K562 (cell line): ENCODE measurements around the gene UBAP2.

Source experiments
- ARID2 ChIP-seq: fragments of 450-650 bp; IDR thresholded peaks from 2 replicates; pipeline ENCODE4 v1.6.1; 2017; ENCODE audit warnings: antibody characterized with exemption, mild to moderate bottlenecking
- DMBX1 ChIP-seq: fragments of 250-450 bp; sonication (Bioruptor Pico); IDR thresholded peaks from 2 replicates; pipeline ENCODE4 v1.8.0; 2022; ENCODE audit warnings: inconsistent platforms, mild to moderate bottlenecking, moderate library complexity, borderline replicate concordance
- FOXK1 ChIP-seq: sonication (generic); formaldehyde crosslinking; IDR thresholded peaks from 2 replicates; pipeline ENCODE4 v1.8.0; 2022; ENCODE audit warnings: missing genetic modification reagents, mild to moderate bottlenecking, borderline replicate concordance
- HDGF ChIP-seq: fragments of 450-650 bp; IDR thresholded peaks from 2 replicates; pipeline ENCODE4 v1.6.1; 2016
- JUND ChIP-seq, 2 experiments: IDR thresholded peaks; 2 replicates in 1 of 2; 3 replicates in 1 of 2; pipeline ENCODE4 v1.6.1; 2011; ENCODE audit warnings: borderline replicate concordance in 2 of 2, low read depth in 2 of 2, low read length in 2 of 2, improper control_type of control experiment in 1 of 2, missing biosample characterization in 1 of 2, missing genetic modification characterization in 1 of 2, missing genetic modification reagents in 1 of 2
- MAFF ChIP-seq: IDR thresholded peaks from 2 replicates; pipeline ENCODE4 v1.6.1; 2012; ENCODE audit warnings: low read length, improper control_type of control experiment
- NFIC ChIP-seq: fragments of 450-650 bp; IDR thresholded peaks from 2 replicates; pipeline ENCODE4 v1.6.1; 2017; ENCODE audit warnings: mild to moderate bottlenecking, inconsistent platforms
- NRF1 ChIP-seq, 2 experiments: fragments of 450-650 bp; IDR thresholded peaks in 1 of 2; conservative IDR thresholded peaks in 1 of 2; 2 replicates each; pipeline ENCODE4 v1.6.1; 2014; ENCODE audit warnings: mild to moderate bottlenecking in 2 of 2
- TSC22D4 ChIP-seq: fragments of 450-650 bp; IDR thresholded peaks from 2 replicates; pipeline ENCODE4 v1.6.1; 2016; ENCODE audit warnings: missing genetic modification characterization, missing biosample characterization, control low read depth
- ZNF24 ChIP-seq: fragments of 450-650 bp; IDR thresholded peaks from 2 replicates; pipeline ENCODE4 v1.6.1; 2016
- TF ChIP-seq, protein P1 (sequence below), 3 experiments: IDR thresholded peaks in 2 of 3; conservative IDR thresholded peaks in 1 of 3; 2 replicates each; pipeline ENCODE4 v1.5.1; 2011 to 2012; ENCODE audit warnings: low read length in 3 of 3, mild to moderate bottlenecking in 3 of 3, control low read depth in 2 of 3, improper control_type of control experiment in 1 of 3, inconsistent platforms in 1 of 3, low read depth in 1 of 3, mixed read lengths in 1 of 3, moderate library complexity in 1 of 3; ENCODE audit not compliant: insufficient read depth in 2 of 3

DNA sequence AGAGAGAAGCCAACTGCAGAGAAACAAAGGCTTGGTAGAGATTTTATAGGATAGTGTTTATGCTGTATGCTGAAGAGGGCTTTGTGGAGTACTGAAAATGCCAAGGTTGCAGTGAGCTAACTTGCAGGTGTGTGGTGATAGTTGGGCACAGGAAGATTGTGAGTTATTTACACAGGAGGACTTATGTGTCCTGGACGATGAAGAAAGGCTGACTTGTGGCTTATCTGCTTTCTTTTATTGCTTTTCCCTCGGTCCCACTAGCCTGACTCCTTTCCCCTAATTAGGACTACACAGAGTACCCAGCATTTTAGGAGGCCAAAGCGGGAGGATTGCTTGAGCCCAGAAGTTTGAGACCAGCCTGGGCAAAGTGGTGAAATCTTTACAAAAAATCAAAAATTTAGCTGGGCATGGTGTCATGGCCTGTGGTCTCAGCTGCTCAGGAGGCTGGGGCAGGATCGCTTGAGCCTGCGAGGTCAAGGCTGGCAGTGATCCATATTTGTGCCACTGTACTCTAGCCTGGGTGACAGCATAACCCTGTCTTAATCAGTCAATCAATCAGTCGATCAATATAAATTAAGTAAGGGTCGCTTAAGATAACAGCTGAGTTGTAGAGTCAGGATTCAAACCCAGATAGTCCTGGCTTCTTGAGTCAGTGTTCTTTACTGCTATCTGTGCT, 169.9 kb downstream of the UBAP2 start:
- TF ChIP-seq TSC22D4 (tag) = no peak
- TF ChIP-seq NFIC = no peak
- TF ChIP-seq MAFF = no peak
- TF ChIP-seq, protein P1, sequence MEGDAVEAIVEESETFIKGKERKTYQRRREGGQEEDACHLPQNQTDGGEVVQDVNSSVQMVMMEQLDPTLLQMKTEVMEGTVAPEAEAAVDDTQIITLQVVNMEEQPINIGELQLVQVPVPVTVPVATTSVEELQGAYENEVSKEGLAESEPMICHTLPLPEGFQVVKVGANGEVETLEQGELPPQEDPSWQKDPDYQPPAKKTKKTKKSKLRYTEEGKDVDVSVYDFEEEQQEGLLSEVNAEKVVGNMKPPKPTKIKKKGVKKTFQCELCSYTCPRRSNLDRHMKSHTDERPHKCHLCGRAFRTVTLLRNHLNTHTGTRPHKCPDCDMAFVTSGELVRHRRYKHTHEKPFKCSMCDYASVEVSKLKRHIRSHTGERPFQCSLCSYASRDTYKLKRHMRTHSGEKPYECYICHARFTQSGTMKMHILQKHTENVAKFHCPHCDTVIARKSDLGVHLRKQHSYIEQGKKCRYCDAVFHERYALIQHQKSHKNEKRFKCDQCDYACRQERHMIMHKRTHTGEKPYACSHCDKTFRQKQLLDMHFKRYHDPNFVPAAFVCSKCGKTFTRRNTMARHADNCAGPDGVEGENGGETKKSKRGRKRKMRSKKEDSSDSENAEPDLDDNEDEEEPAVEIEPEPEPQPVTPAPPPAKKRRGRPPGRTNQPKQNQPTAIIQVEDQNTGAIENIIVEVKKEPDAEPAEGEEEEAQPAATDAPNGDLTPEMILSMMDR (IDR thresholded peaks at IDR 0.05 in 2 of 3, conservative IDR thresholded peaks at IDR 0.05 in 1 of 3; ENCODE audit: insufficient read depth in 2 of 3, low read depth in 1 of 3, low read length in 3 of 3) = no peak
- TF ChIP-seq HDGF = no peak
- no peak for TF ChIP-seq ARID2
- TF ChIP-seq DMBX1 (CRISPR knock-in tag) = no peak
- no peak for TF ChIP-seq JUND (IDR thresholded peaks at IDR 0.05; ENCODE audit: borderline replicate concordance, low read depth, low read length)
- no peak for TF ChIP-seq JUND (tag; IDR thresholded peaks at IDR 0.05; ENCODE audit: borderline replicate concordance, low read depth, low read length)
- TF ChIP-seq NRF1 (conservative IDR thresholded peaks at IDR 0.05 in 1 of 2, IDR thresholded peaks at IDR 0.05 in 1 of 2) = no peak
- TF ChIP-seq FOXK1 (CRISPR knock-in tag) = no peak
- TF ChIP-seq ZNF24 = no peak
